ENCODE measurements around the gene CCSER1. TPM values are rescaled to one million over a fixed set of nuclear protein-coding genes. Genes with fewer than 3 reads are reported as not detected.

The CCSER1 gene
- total RNA-seq, 1 donor, result under 0.01 TPM

DNA sequence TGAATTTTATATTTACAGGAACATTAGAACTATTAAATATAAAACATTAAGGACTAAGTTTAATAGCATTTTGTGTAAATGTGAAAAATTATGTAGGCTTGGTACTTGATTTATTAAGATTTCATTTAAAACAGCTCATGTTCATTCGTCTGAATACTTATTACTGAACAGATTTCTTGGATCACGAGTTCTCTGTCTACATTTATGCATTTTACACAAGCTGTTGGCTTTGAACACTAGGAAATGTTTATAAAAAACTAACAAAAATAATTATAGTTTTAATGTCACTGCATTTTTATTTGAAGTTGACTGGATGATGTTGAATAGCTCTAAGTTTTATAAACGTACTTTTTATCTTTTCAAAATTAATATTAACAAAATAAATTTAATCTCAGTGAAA lies 888.7 kb downstream of the CCSER1 start:
- no peak for DNase-seq (ENCODE audit: low read depth)
- no peak overlapping the region for H3K4me3 ChIP-seq (ENCODE audit: low read depth, low read length)
- TF ChIP-seq, protein P1, sequence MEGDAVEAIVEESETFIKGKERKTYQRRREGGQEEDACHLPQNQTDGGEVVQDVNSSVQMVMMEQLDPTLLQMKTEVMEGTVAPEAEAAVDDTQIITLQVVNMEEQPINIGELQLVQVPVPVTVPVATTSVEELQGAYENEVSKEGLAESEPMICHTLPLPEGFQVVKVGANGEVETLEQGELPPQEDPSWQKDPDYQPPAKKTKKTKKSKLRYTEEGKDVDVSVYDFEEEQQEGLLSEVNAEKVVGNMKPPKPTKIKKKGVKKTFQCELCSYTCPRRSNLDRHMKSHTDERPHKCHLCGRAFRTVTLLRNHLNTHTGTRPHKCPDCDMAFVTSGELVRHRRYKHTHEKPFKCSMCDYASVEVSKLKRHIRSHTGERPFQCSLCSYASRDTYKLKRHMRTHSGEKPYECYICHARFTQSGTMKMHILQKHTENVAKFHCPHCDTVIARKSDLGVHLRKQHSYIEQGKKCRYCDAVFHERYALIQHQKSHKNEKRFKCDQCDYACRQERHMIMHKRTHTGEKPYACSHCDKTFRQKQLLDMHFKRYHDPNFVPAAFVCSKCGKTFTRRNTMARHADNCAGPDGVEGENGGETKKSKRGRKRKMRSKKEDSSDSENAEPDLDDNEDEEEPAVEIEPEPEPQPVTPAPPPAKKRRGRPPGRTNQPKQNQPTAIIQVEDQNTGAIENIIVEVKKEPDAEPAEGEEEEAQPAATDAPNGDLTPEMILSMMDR (IDR thresholded peaks at IDR 0.05; ENCODE audit: insufficient read depth, low read length), result no peak

DNA sequence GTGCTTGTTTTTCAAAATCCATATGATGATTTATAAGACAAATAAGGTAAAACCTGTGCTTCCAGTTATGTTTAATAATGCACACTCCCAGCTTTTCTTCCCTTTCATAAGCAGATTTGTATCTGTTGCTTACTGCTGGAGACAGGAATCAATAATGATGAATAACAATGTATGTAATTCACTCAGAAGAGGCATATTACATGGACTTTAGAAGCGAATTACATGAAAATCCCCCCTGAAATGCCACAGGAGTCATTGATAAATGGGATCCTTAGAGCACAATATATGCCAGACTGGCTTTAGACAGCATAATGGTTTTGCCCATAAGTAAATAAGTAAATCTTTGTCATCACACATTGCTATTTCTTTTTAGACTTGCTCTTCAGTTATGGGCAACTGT lies 892.3 kb downstream of the CCSER1 start:
- DNase-seq (ENCODE audit: low read depth), result no peak
- H3K4me3 ChIP-seq (ENCODE audit: low read depth, low read length), result no peak overlapping the region
- TF ChIP-seq, protein P1 (IDR thresholded peaks at IDR 0.05; ENCODE audit: insufficient read depth, low read length), result no peak

DNA sequence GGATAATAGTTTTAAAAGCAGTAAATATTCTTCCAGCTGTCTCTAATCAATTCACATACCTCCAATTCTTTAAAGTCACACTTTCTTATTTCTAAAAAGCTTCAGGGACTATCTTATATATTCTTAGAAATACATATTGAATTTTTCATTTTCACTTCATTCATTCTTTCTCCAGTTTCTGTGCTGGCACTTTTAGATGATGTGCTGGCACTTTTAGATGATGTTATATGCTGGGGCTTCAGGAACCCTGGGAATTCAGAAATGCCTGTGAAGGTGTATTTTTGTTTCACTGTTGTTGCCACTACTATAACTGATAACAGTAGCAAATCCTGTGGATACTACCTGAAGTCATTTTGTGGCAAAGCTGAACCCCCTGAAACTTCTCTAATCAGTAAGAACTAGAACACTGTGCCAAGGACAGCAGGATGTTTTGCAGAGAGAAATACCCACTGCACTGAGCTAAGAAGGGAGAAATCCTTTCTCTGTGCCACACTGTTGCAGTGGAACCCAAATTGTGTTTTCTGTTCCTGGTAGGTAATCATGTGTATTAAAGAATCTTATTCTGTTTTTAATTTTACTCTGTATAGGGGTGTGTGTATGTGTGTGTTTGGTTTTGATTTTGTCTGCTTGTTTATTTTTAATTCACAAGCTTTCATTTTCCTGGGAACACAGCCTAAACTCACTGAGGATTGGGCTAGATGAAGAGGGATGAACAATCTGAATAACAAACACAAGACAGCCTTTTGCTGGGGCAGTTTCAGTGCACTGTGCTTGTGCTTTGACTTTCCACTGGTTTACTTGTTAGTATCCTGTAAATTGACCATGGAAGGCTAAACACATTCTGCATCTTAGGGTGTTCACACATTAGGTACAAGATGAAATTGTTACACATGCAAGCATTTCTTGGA lies 898.3 kb downstream of the CCSER1 start:
- no peak for DNase-seq (ENCODE audit: low read depth)
- H3K4me3 ChIP-seq (ENCODE audit: low read depth, low read length), result no peak overlapping the region
- TF ChIP-seq, protein P1 (IDR thresholded peaks at IDR 0.05; ENCODE audit: insufficient read depth, low read length), result no peak

DNA sequence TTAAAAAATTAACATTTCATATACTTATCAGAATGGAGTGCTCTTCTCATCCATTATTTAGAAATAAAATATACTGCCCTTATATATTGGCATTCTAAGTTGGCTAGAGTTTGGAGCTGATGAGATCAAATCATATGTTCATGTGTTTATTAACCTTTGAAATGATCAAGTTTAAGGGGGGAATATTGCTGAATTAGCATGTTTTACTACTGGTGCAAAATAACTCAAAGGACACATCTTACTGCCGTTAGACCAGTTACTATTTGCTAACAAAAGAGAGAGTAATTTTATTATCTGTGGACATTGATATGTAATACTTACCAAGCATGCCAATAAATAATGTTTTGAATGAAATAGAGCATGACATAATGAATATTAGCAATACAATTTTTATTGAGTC lies 901.0 kb downstream of the CCSER1 start:
- DNase-seq (ENCODE audit: low read depth), result no peak
- no peak overlapping the region for H3K4me3 ChIP-seq (ENCODE audit: low read depth, low read length)
- TF ChIP-seq, protein P1 (IDR thresholded peaks at IDR 0.05; ENCODE audit: insufficient read depth, low read length), result no peak

DNA sequence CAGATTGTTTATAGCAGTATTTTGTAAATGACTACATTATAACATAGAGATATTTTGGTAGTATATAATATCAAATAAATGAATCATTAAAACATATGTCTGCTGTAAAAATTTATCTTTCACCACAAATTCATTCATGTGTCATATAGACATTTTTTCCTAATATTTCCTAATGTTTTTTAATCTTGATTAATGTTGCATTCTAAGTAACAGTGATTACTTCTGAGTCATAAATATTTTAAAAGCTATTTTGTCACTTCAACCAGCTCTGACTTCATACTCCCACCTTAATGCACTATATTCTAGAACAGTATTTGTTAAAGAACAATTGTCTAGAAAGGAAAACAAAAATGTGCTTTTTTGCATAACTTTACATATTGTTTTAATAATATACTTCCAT lies 904.6 kb downstream of the CCSER1 start:
- no peak overlapping the region for H3K4me3 ChIP-seq (ENCODE audit: low read depth, low read length)
- TF ChIP-seq, protein P1 (IDR thresholded peaks at IDR 0.05; ENCODE audit: insufficient read depth, low read length), result no peak
- DNase-seq (ENCODE audit: low read depth), result no peak

DNA sequence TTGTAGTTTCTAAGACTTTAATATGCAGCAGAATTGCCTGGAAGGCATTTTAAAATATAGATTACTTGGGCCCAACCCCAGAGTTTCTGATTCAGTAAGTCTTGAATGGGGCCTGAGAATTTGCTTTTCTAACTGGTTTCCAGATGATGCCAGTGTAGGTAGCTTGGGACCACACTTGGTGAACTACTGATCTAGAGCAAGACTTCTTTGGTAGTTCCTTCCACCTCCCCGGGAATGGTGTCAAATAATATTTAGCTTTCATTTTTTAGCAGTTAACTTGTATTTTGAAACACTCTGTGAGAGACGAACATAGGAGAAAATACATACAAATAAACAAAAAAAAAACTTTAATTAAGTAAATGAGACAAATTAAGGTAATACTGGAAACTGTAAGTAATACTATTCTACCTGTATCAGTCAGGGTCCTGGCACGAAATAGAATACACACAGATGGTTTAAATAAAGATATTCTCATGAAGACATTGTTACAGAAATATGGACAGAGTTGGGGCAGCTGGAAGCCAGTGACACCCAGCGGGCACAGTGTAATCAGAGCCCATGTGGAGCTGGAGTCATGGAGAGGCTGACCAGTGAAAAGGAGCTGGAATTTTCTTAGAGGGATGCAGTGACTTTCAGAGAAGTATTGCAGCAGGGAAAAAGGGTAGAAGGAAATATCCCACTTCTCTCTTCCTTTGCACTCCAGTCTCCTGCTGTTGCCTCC lies 905.7 kb downstream of the CCSER1 start:
- DNase-seq (ENCODE audit: low read depth), result no peak
- no peak overlapping the region for H3K4me3 ChIP-seq (ENCODE audit: low read depth, low read length)
- TF ChIP-seq, protein P1 (IDR thresholded peaks at IDR 0.05; ENCODE audit: insufficient read depth, low read length), result no peak

Measured in fibroblast of the aortic adventitia (primary cell).